ENCODE results near the gene EPAS1. TPM values are rescaled to one million over a fixed set of nuclear protein-coding genes. Genes with fewer than 3 reads are reported as not detected.

Gene EPAS1
- total RNA-seq, 1 donor from 2014 or later = 5.1 TPM

DNA sequence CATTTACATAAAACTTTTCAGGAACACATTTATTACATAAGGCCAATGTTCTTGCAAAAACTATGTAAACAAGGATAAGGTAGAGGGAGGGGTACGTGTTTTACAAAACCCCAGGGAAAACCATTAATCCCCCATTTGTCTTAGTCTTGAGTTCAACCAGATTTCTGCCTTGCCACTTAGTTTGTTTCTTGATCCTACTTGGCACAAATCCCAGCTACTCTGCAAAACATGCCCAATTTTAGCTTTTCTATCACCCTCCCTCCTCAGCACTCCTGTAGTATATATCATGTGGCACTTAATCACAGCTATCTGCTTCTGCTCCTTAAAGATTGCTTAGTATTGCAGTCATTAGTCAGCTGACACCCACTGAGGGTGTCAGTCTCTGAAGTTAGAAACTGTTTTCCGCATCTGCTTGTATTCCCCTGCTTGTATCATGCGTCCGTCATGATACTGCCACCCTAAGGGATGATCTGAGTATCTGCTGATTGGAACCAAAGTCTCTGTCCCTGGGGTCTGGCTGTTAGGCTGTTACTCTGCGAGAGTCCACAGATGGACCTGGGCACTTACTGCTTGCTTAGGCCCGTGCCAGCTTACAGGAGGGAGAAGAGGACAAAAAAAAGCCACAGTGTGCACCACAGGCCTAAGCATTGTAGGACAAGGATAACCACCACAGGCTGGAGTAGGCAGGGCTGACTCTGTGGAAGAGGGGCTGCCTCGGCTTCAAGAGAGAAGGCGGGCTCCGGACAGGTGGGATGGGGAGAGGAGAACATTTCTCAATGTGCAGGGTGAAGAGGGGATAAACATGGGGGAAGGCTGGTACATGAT is 82.2 kb downstream of the EPAS1 start:
- H3K27ac Mint-ChIP-seq = no peak overlapping the region
- TF ChIP-seq, protein P1, sequence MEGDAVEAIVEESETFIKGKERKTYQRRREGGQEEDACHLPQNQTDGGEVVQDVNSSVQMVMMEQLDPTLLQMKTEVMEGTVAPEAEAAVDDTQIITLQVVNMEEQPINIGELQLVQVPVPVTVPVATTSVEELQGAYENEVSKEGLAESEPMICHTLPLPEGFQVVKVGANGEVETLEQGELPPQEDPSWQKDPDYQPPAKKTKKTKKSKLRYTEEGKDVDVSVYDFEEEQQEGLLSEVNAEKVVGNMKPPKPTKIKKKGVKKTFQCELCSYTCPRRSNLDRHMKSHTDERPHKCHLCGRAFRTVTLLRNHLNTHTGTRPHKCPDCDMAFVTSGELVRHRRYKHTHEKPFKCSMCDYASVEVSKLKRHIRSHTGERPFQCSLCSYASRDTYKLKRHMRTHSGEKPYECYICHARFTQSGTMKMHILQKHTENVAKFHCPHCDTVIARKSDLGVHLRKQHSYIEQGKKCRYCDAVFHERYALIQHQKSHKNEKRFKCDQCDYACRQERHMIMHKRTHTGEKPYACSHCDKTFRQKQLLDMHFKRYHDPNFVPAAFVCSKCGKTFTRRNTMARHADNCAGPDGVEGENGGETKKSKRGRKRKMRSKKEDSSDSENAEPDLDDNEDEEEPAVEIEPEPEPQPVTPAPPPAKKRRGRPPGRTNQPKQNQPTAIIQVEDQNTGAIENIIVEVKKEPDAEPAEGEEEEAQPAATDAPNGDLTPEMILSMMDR (IDR thresholded peaks at IDR 0.05; ENCODE audit: unreplicated experiment) = no peak
- H3K27me3 Mint-ChIP-seq = peaks cover 3% of the 10 kb centered on the region
- no peak for DNase-seq (ENCODE audit: low spot score, unreplicated experiment)
- H3K4me1 Mint-ChIP-seq (ENCODE audit: low read depth) = peaks cover 4% of the 10 kb centered on the region
- no peak overlapping the region for H3K4me3 Mint-ChIP-seq (ENCODE audit: low read depth)
- no peaks in the 10 kb centered on the region for H3K9me3 Mint-ChIP-seq (ENCODE audit: low read depth)
- H3K36me3 Mint-ChIP-seq (ENCODE audit: insufficient read depth) = no peaks in the 10 kb centered on the region

DNA sequence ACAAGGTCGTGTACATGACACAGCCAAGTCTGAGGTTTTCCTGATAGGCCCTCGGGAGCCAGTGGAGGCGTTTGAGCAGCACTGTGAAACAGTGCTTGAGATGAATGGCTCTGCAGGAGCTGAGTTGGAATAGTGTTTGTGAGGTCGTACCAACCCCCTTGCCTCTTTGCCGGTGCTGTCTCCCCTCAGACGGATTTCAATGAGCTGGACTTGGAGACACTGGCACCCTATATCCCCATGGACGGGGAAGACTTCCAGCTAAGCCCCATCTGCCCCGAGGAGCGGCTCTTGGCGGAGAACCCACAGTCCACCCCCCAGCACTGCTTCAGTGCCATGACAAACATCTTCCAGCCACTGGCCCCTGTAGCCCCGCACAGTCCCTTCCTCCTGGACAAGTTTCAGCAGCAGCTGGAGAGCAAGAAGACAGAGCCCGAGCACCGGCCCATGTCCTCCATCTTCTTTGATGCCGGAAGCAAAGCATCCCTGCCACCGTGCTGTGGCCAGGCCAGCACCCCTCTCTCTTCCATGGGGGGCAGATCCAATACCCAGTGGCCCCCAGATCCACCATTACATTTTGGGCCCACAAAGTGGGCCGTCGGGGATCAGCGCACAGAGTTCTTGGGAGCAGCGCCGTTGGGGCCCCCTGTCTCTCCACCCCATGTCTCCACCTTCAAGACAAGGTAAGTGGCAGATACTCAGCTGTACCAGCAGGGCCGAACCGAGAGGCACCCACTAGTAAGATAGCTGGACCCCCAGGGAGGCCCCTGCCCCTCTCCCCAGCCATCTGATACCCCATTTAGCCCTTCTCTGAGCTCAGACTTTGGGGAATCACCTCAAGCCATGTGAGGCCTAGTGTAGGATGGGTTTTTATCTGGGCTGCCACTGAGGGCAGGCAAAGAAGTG is 83.1 kb downstream of the EPAS1 start:
- no peak for DNase-seq (ENCODE audit: low spot score, unreplicated experiment)
- Mint-ChIP-seq H3K36me3 (ENCODE audit: insufficient read depth) (no peaks in the 10 kb centered on the region), H3K9me3 (ENCODE audit: low read depth) (no peaks in the 10 kb centered on the region), H3K4me3 (ENCODE audit: low read depth) (no peak overlapping the region), H3K27ac (no peak overlapping the region), H3K4me1 (ENCODE audit: low read depth) (peaks cover 4% of the 10 kb centered on the region), H3K27me3 (peaks cover 8% of the 10 kb centered on the region)
- TF ChIP-seq, protein P1 (IDR thresholded peaks at IDR 0.05; ENCODE audit: unreplicated experiment) = no peak

DNA sequence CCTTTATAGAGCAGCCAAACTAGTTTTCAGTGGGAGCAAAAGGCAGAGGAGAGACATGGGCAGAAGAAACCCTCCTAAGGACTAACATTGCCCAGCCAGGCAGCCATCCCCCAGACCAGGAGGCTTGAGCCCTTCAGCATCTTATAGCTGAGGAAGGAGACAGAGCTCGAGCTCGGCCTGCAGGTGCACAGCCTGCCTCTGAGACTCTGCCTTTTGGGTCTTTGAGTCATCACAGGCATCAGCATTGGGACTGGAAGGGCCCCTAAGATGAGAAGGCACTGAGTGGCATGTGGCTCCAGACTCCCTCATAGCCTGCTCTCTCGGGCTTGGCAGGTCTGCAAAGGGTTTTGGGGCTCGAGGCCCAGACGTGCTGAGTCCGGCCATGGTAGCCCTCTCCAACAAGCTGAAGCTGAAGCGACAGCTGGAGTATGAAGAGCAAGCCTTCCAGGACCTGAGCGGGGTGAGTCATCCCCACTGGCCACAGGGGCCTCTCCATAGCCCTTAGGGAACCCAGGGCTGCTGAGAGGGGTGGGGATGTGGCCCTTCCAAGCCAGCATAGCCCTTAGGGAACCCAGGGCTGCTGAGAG is 84.1 kb downstream of the EPAS1 start:
- H3K27ac Mint-ChIP-seq = no peak overlapping the region

DNA sequence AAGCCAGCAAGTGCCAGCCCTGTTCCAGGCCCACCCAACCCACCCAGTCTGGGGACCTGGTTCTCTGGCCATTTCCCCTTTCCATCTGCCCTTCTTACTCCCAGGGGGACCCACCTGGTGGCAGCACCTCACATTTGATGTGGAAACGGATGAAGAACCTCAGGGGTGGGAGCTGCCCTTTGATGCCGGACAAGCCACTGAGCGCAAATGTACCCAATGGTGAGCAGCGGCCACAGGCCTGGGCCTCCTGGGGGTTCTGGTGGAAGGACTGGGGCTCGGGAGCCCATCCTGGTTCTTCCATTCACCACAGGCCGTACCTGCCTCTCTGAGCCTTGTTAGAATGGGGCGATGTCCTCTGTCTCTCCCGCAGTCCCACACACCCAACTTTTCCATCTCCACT is 84.7 kb downstream of the EPAS1 start:
- no peak for DNase-seq (ENCODE audit: low spot score, unreplicated experiment)
- Mint-ChIP-seq H3K36me3 (ENCODE audit: insufficient read depth) (no peaks in the 10 kb centered on the region), H3K9me3 (ENCODE audit: low read depth) (no peaks in the 10 kb centered on the region), H3K27me3 (peaks cover 8% of the 10 kb centered on the region), H3K4me3 (ENCODE audit: low read depth) (no peak overlapping the region), H3K4me1 (ENCODE audit: low read depth) (peaks cover 4% of the 10 kb centered on the region), H3K27ac (no peak overlapping the region)
- TF ChIP-seq, protein P1 (IDR thresholded peaks at IDR 0.05; ENCODE audit: unreplicated experiment) = no peak

More for the DNA sequence above, 84.1 kb downstream of the EPAS1 start:
- Mint-ChIP-seq H3K27me3 (peaks cover 8% of the 10 kb centered on the region), H3K9me3 (ENCODE audit: low read depth) (no peaks in the 10 kb centered on the region), H3K36me3 (ENCODE audit: insufficient read depth) (no peaks in the 10 kb centered on the region), H3K4me3 (ENCODE audit: low read depth) (no peak overlapping the region), H3K4me1 (ENCODE audit: low read depth) (peaks cover 4% of the 10 kb centered on the region)
- TF ChIP-seq, protein P1 (IDR thresholded peaks at IDR 0.05; ENCODE audit: unreplicated experiment) = no peak
- DNase-seq (ENCODE audit: low spot score, unreplicated experiment) = no peak
